AG09309 (cell line): ENCODE results near the gene COL2A1.
A peak's percentile ranks its signal among the peaks of the same experiment; 100 is the strongest.

ENCODE experiments used
- DNase-seq: peaks from one replicate; pipeline ENCODE4 v3.0.0-alpha.2; 2010; ENCODE audit warnings: low read depth
- H3K4me3 ChIP-seq: 2 replicates; pipeline ENCODE4 v1.5.1; 2011; ENCODE audit warnings: mild to moderate bottlenecking, low read depth, low read length, moderate library complexity; ENCODE audit not compliant: control insufficient read depth
- TF ChIP-seq, protein P1 (sequence below): IDR thresholded peaks from 2 replicates; pipeline ENCODE4 v1.5.1; 2011; ENCODE audit warnings: mild to moderate bottlenecking, low read depth, low read length, inconsistent platforms; ENCODE audit not compliant: insufficient read depth, control insufficient read depth; ENCODE audit errors: missing control alignments

COL2A1 gene

DNA sequence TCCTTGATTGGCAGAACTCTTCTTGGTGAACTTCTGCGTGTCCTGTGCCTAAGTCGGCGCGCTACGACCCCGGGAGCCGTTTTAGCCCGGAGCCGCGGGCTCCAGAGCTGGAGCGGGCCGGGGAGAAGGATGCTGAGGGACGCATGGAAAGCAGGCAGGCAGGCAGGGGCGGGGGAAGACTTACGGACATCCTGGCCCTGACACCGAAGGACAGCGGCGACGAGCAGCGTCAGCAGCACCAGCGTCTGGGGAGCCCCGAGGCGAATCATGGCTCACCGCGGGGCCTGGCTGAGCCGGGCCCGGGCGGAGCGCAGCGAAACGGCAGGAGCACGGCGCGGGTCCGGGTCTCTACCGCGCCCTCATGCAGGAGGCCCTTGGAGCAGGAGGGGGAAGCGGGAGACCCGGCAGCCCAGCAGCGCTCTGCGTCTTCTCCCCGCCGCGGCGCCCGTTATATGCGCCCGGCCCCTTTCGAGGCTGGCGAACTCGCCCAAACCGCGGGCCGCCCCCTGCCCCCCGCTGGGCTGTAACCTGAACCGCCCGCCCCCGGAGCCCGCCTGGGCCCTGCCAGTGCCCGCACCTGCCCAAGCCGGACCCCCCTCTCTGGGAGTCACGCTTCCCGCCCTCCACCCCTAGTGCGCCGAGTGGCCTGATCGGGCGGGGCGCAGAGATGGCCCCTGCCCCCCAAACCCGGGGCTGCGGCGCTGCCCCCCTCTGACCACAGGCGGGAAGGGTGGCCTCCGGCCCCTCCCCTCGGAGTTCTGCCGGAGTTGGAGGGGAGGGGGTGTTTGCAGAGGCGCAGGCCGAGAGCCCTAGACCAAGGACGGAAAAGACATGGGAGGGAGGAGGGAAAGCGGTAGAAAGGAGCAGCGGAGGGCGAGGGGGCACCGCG is at the start of gene COL2A1:
Gene COL2A1 (minus strand): TSS at position 424 of the 889 bp plus-strand sequence. CDS start 155 bp downstream, at position 269.
- H3K4me3 ChIP-seq: peak within 1 kb of the TSS; percentile 5
- TF ChIP-seq, protein P1, sequence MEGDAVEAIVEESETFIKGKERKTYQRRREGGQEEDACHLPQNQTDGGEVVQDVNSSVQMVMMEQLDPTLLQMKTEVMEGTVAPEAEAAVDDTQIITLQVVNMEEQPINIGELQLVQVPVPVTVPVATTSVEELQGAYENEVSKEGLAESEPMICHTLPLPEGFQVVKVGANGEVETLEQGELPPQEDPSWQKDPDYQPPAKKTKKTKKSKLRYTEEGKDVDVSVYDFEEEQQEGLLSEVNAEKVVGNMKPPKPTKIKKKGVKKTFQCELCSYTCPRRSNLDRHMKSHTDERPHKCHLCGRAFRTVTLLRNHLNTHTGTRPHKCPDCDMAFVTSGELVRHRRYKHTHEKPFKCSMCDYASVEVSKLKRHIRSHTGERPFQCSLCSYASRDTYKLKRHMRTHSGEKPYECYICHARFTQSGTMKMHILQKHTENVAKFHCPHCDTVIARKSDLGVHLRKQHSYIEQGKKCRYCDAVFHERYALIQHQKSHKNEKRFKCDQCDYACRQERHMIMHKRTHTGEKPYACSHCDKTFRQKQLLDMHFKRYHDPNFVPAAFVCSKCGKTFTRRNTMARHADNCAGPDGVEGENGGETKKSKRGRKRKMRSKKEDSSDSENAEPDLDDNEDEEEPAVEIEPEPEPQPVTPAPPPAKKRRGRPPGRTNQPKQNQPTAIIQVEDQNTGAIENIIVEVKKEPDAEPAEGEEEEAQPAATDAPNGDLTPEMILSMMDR: no peak
- no peak for DNase-seq

DNA sequence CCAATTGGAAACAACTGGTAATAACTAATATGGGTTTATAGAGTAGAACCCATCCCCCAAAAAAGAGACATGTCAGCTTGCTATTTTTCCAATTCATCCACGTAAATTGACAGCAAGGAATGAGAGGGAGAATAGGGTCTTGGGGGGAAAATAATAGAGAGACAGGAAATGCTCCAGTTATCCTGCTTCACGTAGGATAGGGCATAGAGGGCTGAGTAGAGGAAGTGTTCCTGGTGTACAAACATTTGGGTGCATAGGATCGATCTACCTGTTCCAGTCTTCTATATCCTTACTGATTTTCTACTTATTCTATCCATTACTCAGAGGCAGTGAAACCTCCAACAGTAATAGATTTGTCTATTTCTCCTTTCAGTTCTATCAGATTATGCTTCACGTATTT is 49.6 kb upstream of the COL2A1 start:
- TF ChIP-seq, protein P1: no peak
- no peak overlapping the region for H3K4me3 ChIP-seq
- no peak for DNase-seq

DNA sequence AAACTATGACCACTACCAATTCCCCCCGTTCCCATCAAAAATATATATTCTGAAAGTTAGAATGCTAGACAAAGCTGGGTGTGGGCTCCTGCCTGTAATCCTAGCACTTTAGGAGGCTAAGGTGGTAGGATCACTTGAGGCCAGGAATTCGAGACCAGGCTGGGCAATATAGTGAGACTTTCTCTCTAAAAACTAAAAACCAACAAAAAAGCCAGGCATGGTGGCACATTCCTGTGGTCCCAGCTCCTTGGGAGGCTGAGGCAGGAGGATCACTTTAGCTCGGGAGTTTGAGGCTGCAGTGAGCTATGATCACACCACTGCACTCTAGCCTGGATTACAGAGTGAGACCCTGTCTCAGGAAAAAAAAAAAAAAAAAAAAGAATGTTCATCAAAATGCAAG is 48.8 kb upstream of the COL2A1 start:
- no peak for DNase-seq
- TF ChIP-seq, protein P1: no peak
- H3K4me3 ChIP-seq: no peak overlapping the region

DNA sequence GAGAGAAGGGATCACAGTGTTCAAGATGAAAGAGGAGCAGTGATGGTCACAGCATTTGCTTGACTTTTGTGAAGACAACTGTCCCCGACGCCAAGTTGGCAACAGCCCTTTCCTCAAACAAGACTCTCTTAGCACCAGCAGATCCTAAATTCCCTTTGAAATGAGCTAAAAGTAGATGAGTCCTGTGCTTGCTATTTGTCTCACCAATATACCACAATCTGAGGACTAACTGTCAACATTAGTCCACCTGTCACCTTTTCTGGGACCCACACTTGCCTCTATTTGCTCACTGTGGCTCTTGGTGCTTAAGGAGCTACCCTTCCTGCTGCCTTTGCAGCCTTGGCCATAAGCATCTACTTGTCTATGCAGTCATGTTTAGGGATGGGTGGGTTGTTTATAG is 47.4 kb upstream of the COL2A1 start:
- H3K4me3 ChIP-seq: no peak overlapping the region
- TF ChIP-seq, protein P1: no peak
- DNase-seq: no peak

DNA sequence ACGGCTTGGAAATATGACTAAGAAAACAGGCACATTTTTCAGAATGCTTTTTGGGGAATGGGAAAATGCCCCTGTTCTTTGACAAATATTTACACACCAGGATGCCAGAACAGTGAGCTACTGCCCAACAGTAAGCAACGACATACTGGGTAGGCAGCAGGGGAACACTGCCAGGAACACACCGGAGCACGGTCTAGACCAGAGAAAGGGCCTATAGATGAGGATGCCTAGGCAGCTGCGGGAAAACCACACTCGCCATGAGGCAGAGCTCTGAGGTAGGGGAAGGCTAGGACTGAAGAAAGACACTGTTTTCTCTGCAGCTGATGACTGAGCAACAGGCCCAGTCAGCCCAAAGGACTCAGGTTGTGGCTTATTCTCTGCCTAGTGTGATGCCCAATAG is 45.9 kb upstream of the COL2A1 start:
- DNase-seq: no peak
- H3K4me3 ChIP-seq: no peak overlapping the region
- TF ChIP-seq, protein P1: no peak

DNA sequence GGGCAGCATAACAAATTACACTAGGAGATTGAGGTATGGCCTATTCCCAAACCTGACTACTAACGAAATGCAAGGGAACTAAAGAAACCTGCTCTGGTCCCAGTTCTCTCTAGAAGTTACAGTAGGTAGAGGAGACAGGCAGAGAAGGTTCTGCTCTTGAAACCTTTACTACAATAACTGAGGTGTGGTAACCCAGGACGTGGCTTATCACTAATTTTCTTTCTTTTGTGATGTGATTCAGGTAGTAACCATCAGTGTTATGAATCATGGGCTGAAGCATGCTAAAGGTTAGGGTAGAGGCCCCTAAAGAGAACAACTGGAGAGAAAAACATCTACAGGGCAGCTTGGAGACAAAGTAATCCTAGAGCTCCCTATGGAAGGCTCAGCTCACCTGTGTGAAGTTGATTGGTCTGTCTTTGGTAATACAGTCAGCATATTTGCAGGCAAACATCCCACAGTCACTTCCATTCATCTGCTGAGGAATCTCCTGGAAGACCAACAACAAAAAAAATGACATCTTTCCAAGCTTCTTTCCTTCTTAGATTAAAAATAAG is 41.8 kb upstream of the COL2A1 start:
- no peak overlapping the region for H3K4me3 ChIP-seq
- DNase-seq: no peak
- TF ChIP-seq, protein P1: no peak
